OCI-LY7 (cell line): ENCODE results near the gene TNIK. TPM values are rescaled to one million over a fixed set of nuclear protein-coding genes. Genes with fewer than 3 reads are reported as not detected.

Source experiments
- BruUV-seq: library from RNA; stranded (reverse); fragments of 400-500 nt; replicated peaks from 2 replicates; lab custom pipeline; 2021; lab: Mats Ljungman, UMichigan
- CTCF ChIA-PET: fragments of 300-600 bp; sonication (Branson Sonifier 250); formaldehyde crosslinking; loops from one replicate; lab custom pipeline; 2022; ENCODE audit warnings: antibody characterized with exemption; ENCODE audit not compliant: unreplicated experiment; lab: Charles Lee
- POLR2A ChIA-PET: fragments of 300-600 bp; sonication (Branson Sonifier 250); formaldehyde crosslinking; loops from one replicate; lab custom pipeline; 2022; ENCODE audit warnings: antibody characterized with exemption; lab: Charles Lee
- DNase-seq: peaks from one replicate; pipeline ENCODE4 v3.0.0-alpha.2; 2015; ENCODE audit warnings: low spot score
- H2AFZ ChIP-seq: fragments of 200-600 bp; sonication (generic), shearing (Covaris generic); 2 replicates; pipeline ENCODE4 v1.6.1; 2014; ENCODE audit warnings: mild to moderate bottlenecking, antibody characterized with exemption, low read length, moderate library complexity
- H3K27ac ChIP-seq: fragments of 200-600 bp; sonication (generic); 2 replicates; pipeline ENCODE4 v1.5.1; 2014; ENCODE audit warnings: mixed run types, low read depth, mild to moderate bottlenecking, moderate library complexity, low read length, inconsistent platforms; ENCODE audit not compliant: poor library complexity, severe bottlenecking
- H3K36me3 ChIP-seq: fragments of 200-600 bp; sonication (generic); 2 replicates; pipeline ENCODE4 v1.6.1; 2014; ENCODE audit warnings: mild to moderate bottlenecking, antibody characterized with exemption, low read length, moderate library complexity, mixed read lengths; ENCODE audit not compliant: insufficient read depth
- H3K4me1 ChIP-seq: fragments of 200-600 bp; sonication (generic); 2 replicates; pipeline ENCODE4 v1.5.1; 2014; ENCODE audit warnings: mild to moderate bottlenecking, low read length; ENCODE audit not compliant: insufficient read depth, poor library complexity, severe bottlenecking
- H3K4me2 ChIP-seq: fragments of 200-600 bp; sonication (generic); 2 replicates; pipeline ENCODE4 v1.6.1; 2014; ENCODE audit warnings: mild to moderate bottlenecking, low read length
- H3K4me3 ChIP-seq: fragments of 200-600 bp; sonication (generic); 2 replicates; pipeline ENCODE4 v1.5.1; 2014; ENCODE audit warnings: mild to moderate bottlenecking, low read depth, low read length; ENCODE audit not compliant: poor library complexity, severe bottlenecking
- H3K79me2 ChIP-seq: fragments of 200-600 bp; sonication (generic); 2 replicates; pipeline ENCODE4 v1.6.1; 2016; ENCODE audit warnings: low read depth, mild to moderate bottlenecking, low read length, moderate library complexity, mixed read lengths; ENCODE audit not compliant: insufficient read depth
- H3K9me2 ChIP-seq: fragments of 200-600 bp; sonication (generic); 2 replicates; pipeline ENCODE4 v1.6.1; 2016; ENCODE audit warnings: mild to moderate bottlenecking, low read length, mixed read lengths; ENCODE audit not compliant: insufficient read depth
- H3K9me3 ChIP-seq: fragments of 200-600 bp; sonication (generic); 2 replicates; pipeline ENCODE4 v1.6.1; 2014; ENCODE audit warnings: mild to moderate bottlenecking, mixed run types, low read length, mixed read lengths
- H4K20me1 ChIP-seq: fragments of 200-600 bp; sonication (generic); 2 replicates; pipeline ENCODE4 v1.6.1; 2014; ENCODE audit warnings: mild to moderate bottlenecking, antibody characterized with exemption, low read length, moderate library complexity, mixed read lengths; ENCODE audit not compliant: insufficient read depth
- EZH2phosphoT487 ChIP-seq: fragments of 200-600 bp; sonication (generic); IDR thresholded peaks from 2 replicates; pipeline ENCODE4 v1.6.1; 2018; ENCODE audit warnings: low read depth, borderline replicate concordance, mild to moderate bottlenecking, mixed run types, antibody characterized with exemption, low read length, moderate library complexity, mixed read lengths
- intact Hi-C: fragments of 100-400 bp; cut with micrococcal nuclease; formaldehyde crosslinking; loops from one replicate; pipeline ENCODE4 v1.10.0; 2022; ENCODE audit not compliant: unreplicated experiment
- total RNA-seq, 2 experiments: library from RNA; depleted of rRNA in 1 of 2; stranded (reverse); fragments of >200 nt in 1 of 2; shearing (Covaris generic) in 1 of 2; gene quantifications; 2 replicates each; pipeline ENCODE4 v1.2.3, GENCODE V29; 2014 to 2022
- TF ChIP-seq, protein P1 (sequence below): fragments of 200-600 bp; sonication (generic); conservative IDR thresholded peaks from 2 replicates; pipeline ENCODE4 v1.5.1; 2014; ENCODE audit warnings: mild to moderate bottlenecking, antibody characterized with exemption, low read length, moderate library complexity, mixed read lengths

The TNIK gene
- total RNA-seq, 2 experiments from 2014 or later: not detected

DNA sequence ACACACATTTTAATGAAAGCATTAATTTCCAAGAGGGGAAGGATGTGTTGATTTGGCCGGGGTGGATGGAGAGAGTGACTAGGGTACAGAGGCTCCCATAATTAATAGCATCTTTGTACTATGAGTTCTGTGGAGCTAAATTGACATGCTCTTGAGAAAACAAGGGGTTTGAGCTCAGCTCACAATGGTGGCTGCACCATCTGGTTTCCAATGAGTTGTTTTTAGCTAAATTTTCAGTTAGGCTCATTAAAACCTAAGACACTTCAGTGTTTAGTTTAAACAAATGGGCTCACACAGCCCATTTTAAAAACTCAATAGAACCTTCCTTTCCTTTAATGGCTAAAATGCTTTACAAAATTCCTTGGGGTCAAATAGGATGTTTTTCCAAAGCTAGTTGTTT lies 199.7 kb downstream of the TNIK start:
- H4K20me1 ChIP-seq: no peaks in the 10 kb centered on the region
- H3K4me3 ChIP-seq: no peak overlapping the region
- intact Hi-C loops: no loop called here
- POLR2A ChIA-PET: interaction anchor here (0.6 to 1.6 kb wide), 6 partner anchors 8 to 710 kb away, joined by 3 to 7 read pairs (median 3); no protein-coding TSS in a partner anchor
- no peaks in the 10 kb centered on the region; the same call in 1 of the 2 replicates for H3K9me3 ChIP-seq
- H3K79me2 ChIP-seq: no peaks in the 10 kb centered on the region
- no peak for DNase-seq
- peaks cover 25% of the 10 kb centered on the region for H3K4me1 ChIP-seq
- CTCF ChIA-PET: interaction anchor here (0.7 kb wide), 1 partner anchor 10 kb away, joined by 3 read pairs; no protein-coding TSS in a partner anchor
- no peaks in the 10 kb centered on the region for H3K9me2 ChIP-seq
- no peak overlapping the region; the same call in 1 of the 2 replicates for H2AFZ ChIP-seq
- no TSS peak for BruUV-seq
- TF ChIP-seq EZH2phosphoT487: no peak
- TF ChIP-seq, protein P1, sequence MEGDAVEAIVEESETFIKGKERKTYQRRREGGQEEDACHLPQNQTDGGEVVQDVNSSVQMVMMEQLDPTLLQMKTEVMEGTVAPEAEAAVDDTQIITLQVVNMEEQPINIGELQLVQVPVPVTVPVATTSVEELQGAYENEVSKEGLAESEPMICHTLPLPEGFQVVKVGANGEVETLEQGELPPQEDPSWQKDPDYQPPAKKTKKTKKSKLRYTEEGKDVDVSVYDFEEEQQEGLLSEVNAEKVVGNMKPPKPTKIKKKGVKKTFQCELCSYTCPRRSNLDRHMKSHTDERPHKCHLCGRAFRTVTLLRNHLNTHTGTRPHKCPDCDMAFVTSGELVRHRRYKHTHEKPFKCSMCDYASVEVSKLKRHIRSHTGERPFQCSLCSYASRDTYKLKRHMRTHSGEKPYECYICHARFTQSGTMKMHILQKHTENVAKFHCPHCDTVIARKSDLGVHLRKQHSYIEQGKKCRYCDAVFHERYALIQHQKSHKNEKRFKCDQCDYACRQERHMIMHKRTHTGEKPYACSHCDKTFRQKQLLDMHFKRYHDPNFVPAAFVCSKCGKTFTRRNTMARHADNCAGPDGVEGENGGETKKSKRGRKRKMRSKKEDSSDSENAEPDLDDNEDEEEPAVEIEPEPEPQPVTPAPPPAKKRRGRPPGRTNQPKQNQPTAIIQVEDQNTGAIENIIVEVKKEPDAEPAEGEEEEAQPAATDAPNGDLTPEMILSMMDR: no peak
- no peaks in the 10 kb centered on the region for H3K36me3 ChIP-seq
- no peak overlapping the region for H3K4me2 ChIP-seq
- no peak overlapping the region for H3K27ac ChIP-seq

DNA sequence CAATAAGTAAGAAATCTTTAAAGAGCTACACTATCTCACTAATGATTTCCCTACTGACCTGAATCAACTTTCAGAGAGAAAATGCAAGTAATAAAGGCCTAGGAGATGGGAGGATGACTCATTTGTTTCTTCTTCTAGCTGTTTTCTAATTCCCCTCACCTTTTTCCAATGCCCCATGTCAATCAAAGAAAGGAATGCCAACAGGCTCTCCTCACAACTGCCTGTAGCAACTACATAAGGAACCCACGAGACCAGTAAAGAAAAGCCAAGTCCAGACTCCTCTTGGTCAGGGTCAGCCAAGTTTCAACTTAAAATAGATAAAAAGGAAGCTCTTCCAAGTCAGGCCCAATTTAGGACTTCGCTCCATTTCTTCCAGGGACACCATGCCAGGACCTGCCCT lies 201.9 kb downstream of the TNIK start:
- DNase-seq: no peak
- intact Hi-C loops: no loop called here
- ChIA-PET CTCF (no interaction called here), POLR2A (interaction anchor here (0.6 to 1.7 kb wide), 6 partner anchors 8 to 1434 kb away, joined by 3 to 6 read pairs (median 3); no protein-coding TSS in a partner anchor)
- Histone ChIP-seq H4K20me1 (no peaks in the 10 kb centered on the region), H3K27ac (no peak overlapping the region), H3K4me3 (no peak overlapping the region), H3K36me3 (no peaks in the 10 kb centered on the region), H3K9me2 (no peaks in the 10 kb centered on the region), H3K79me2 (no peaks in the 10 kb centered on the region), H3K9me3 (no peaks in the 10 kb centered on the region; the same call in 1 of the 2 replicates), H3K4me2 (no peak overlapping the region), H3K4me1 (peaks cover 46% of the 10 kb centered on the region), H2AFZ (no peak overlapping the region)
- BruUV-seq: no TSS peak
- TF ChIP-seq, protein P1: no peak
- TF ChIP-seq EZH2phosphoT487: no peak
